CD14-positive monocyte (primary cell): Measurements from ENCODE around the gene CLTRN. TPM values are rescaled to one million over a fixed set of nuclear protein-coding genes. Genes with fewer than 3 reads are reported as not detected.

Source experiments
- DNase-seq, 3 donors: peaks; one replicate each; pipeline ENCODE4 v3.0.0-alpha.2; 2011 to 2022
- H2AFZ ChIP-seq: 2 replicates; pipeline ENCODE4 v1.6.0; 2012; ENCODE audit warnings: mild to moderate bottlenecking, low read depth, low read length, inconsistent platforms; ENCODE audit not compliant: insufficient read depth, poor library complexity, severe bottlenecking
- H3K27ac ChIP-seq, 2 donors: 1 replicate in 1 of 2; 2 replicates in 1 of 2; pipeline ENCODE4 v1.5.1; 2012 to 2013; ENCODE audit warnings: low read length in 2 of 2, control low read depth in 1 of 2, inconsistent platforms in 1 of 2, low read depth in 1 of 2, mild to moderate bottlenecking in 1 of 2
- H3K27me3 ChIP-seq, 2 donors: one replicate each; pipeline versions ENCODE4 v1.6.0 to v1.6.1; 2011 to 2013; ENCODE audit warnings: low read length in 2 of 2; ENCODE audit not compliant: control insufficient read depth in 2 of 2, insufficient read depth in 2 of 2
- H3K36me3 ChIP-seq, 2 donors: replicated peaks in 1 of 2; 1 replicate in 1 of 2; 2 replicates in 1 of 2; pipeline versions ENCODE4 v1.5.1 to v1.6.1; 2012 to 2013; ENCODE audit warnings: low read length in 2 of 2, control low read depth in 1 of 2, inconsistent platforms in 1 of 2, mild to moderate bottlenecking in 1 of 2; ENCODE audit not compliant: insufficient read depth in 2 of 2, control insufficient read depth in 1 of 2
- H3K4me1 ChIP-seq, 2 donors: 1 replicate in 1 of 2; 2 replicates in 1 of 2; pipeline versions ENCODE4 v1.5.1 to v1.6.1; 2012 to 2013; ENCODE audit warnings: low read length in 2 of 2, control low read depth in 1 of 2, inconsistent platforms in 1 of 2, mild to moderate bottlenecking in 1 of 2, moderate library complexity in 1 of 2; ENCODE audit not compliant: insufficient read depth in 2 of 2, control insufficient read depth in 1 of 2
- H3K4me2 ChIP-seq: replicated peaks from 2 replicates; pipeline ENCODE3; 2012; ENCODE audit warnings: low read length, moderate library complexity, mild to moderate bottlenecking; ENCODE audit not compliant: poor library complexity, severe bottlenecking; ENCODE audit errors: extremely low read depth
- H3K4me3 ChIP-seq, 3 experiments: fragments of 200-600 bp in 1 of 3; sonication (generic) in 1 of 3; replicated peaks in 1 of 3; 1 replicate in 2 of 3; 2 replicates in 1 of 3; pipeline ENCODE4 v1.5.1; 2011 to 2013; ENCODE audit warnings: low read length in 3 of 3, mild to moderate bottlenecking in 3 of 3, control low read depth in 2 of 3, low read depth in 2 of 3, inconsistent platforms in 1 of 3, moderate library complexity in 1 of 3
- H3K79me2 ChIP-seq: 2 replicates; pipeline ENCODE4 v1.6.0; 2012; ENCODE audit warnings: mild to moderate bottlenecking, control low read depth, inconsistent platforms, low read length, moderate library complexity; ENCODE audit not compliant: insufficient read depth
- H3K9ac ChIP-seq: 2 replicates; pipeline ENCODE4 v1.6.0; 2017; ENCODE audit warnings: low read length, mild to moderate bottlenecking; ENCODE audit not compliant: insufficient read depth, poor library complexity, severe bottlenecking
- H3K9me3 ChIP-seq, 2 donors: replicated peaks in 1 of 2; 1 replicate in 1 of 2; 2 replicates in 1 of 2; pipeline versions ENCODE4 v1.5.1 to v1.6.1; 2012 to 2013; ENCODE audit warnings: low read length in 2 of 2, control low read depth in 1 of 2; ENCODE audit not compliant: control insufficient read depth in 1 of 2, insufficient read depth in 1 of 2
- H4K20me1 ChIP-seq: 2 replicates; pipeline ENCODE4 v1.6.0; 2012; ENCODE audit warnings: mild to moderate bottlenecking, low read length, control low read depth, moderate library complexity; ENCODE audit not compliant: insufficient read depth
- H3K27ac Mint-ChIP-seq, 7 donors: one replicate each; pipeline ENCODE4 v1.8.0; 2020; ENCODE audit warnings: mild to moderate bottlenecking in 7 of 7, mixed read lengths in 7 of 7, moderate library complexity in 6 of 7, inconsistent platforms in 2 of 7
- H3K27me3 Mint-ChIP-seq, 3 donors: one replicate each; pipeline ENCODE4 v1.8.0; 2021 to 2022; ENCODE audit warnings: low read depth in 3 of 3, mild to moderate bottlenecking in 3 of 3, mixed read lengths in 3 of 3, moderate library complexity in 3 of 3, inconsistent platforms in 1 of 3
- H3K36me3 Mint-ChIP-seq, 2 donors: one replicate each; pipeline ENCODE4 v1.8.0; 2020; ENCODE audit warnings: mixed read lengths in 2 of 2, inconsistent platforms in 1 of 2, mild to moderate bottlenecking in 1 of 2
- H3K4me1 Mint-ChIP-seq: one replicate; pipeline ENCODE4 v1.8.0; 2020; ENCODE audit warnings: mild to moderate bottlenecking, mixed read lengths
- H3K4me3 Mint-ChIP-seq, 2 donors: one replicate each; pipeline ENCODE4 v1.8.0; 2020; ENCODE audit warnings: mild to moderate bottlenecking in 2 of 2, mixed read lengths in 2 of 2, moderate library complexity in 1 of 2
- H3K9me3 Mint-ChIP-seq, 7 donors: one replicate each; pipeline ENCODE4 v1.8.0; 2020 to 2022; ENCODE audit warnings: mixed read lengths in 7 of 7, mild to moderate bottlenecking in 6 of 7, moderate library complexity in 6 of 7, inconsistent platforms in 2 of 7
- CTCF ChIP-seq: fragments of 200-600 bp; IDR thresholded peaks from one replicate; pipeline ENCODE4 v1.8.0; 2022; ENCODE audit warnings: antibody characterized with exemption, mild to moderate bottlenecking
- WGBS: methylation state at CpG from one replicate; pipeline ENCODE4 v1.1.5; 2013; ENCODE audit warnings: missing lambda C conversion rate; ENCODE audit not compliant: insufficient coverage; 5-methylcytosine and 5-hydroxymethylcytosine counted together
- intact Hi-C, 2 donors: fragments of 100-400 bp; cut with micrococcal nuclease; formaldehyde crosslinking; loops; one replicate each; pipeline versions ENCODE4 v1.15.0 to v1.15.1; 2023
- polyA plus RNA-seq, 3 donors: library from polyadenylated mRNA; depleted of rRNA in 1 of 3; unstranded in 2 of 3; stranded (reverse) in 1 of 3; fragments of 300-500 nt in 2 of 3; fragments of >200 nt in 1 of 3; fragmentation: Illumina TruSeq in 2 of 3; gene quantifications; 1 replicate in 2 of 3; 2 replicates in 1 of 3; pipeline ENCODE4 v1.2.3, GENCODE V29; 2012 to 2021

The CLTRN gene
- polyA plus RNA-seq, 3 donors: not detected

GRCh38 chrX:15645266-15645665 is 19.3 kb downstream of the CLTRN start:
- Mint-ChIP-seq H3K36me3 (no peaks in the 10 kb centered on the region), H3K4me3 (no peak overlapping the region), H3K9me3 (peaks cover 0 to 6% (median 0%) of the 10 kb centered on the region in 7 donors), H3K27me3 (peaks cover 0 to 35% (median 0%) of the 10 kb centered on the region in 3 donors), H3K27ac (no peak overlapping the region), H3K4me1 (no peaks in the 10 kb centered on the region)
- Histone ChIP-seq H4K20me1 (no peaks in the 10 kb centered on the region), H3K27me3 (peaks cover 0 to 62% of the 10 kb centered on the region in 2 donors), H3K79me2 (no peaks in the 10 kb centered on the region), H3K4me3 (no peak overlapping the region), H3K36me3 (no peaks in the 10 kb centered on the region), H3K4me2 (no peak overlapping the region), H2AFZ (no peak overlapping the region), H3K4me1 (no peaks in the 10 kb centered on the region), H3K9ac (no peak overlapping the region), H3K27ac (no peak overlapping the region), H3K9me3 (no peaks in the 10 kb centered on the region)
- intact Hi-C loops: no loop called here
- TF ChIP-seq CTCF: no peak
- WGBS: no CpG with 5 or more reads among the region's 3 CpGs
- DNase-seq: no peak

- Histone ChIP-seq H3K36me3 (no peaks in the 10 kb centered on the region), H3K9me3 (no peaks in the 10 kb centered on the region), H3K27ac (no peak overlapping the region), H3K4me2 (no peak overlapping the region), H3K9ac (no peak overlapping the region), H3K4me3 (no peak overlapping the region), H3K79me2 (no peaks in the 10 kb centered on the region), H3K4me1 (no peaks in the 10 kb centered on the region), H2AFZ (no peak overlapping the region), H4K20me1 (no peaks in the 10 kb centered on the region), H3K27me3 (peaks cover 0 to 60% of the 10 kb centered on the region in 2 donors)
- H3K9me3 Mint-ChIP-seq: peaks cover 0 to 6% (median 0%) of the 10 kb centered on the region in 7 donors
- no peaks in the 10 kb centered on the region for H3K36me3 Mint-ChIP-seq
- H3K27ac Mint-ChIP-seq: no peak overlapping the region
- intact Hi-C loops: no loop called here
- DNase-seq: no peak
- no peak for TF ChIP-seq CTCF
- H3K4me1 Mint-ChIP-seq: no peaks in the 10 kb centered on the region
- WGBS: no CpG with 5 or more reads among the region's 1 CpG
- H3K4me3 Mint-ChIP-seq: no peak overlapping the region
- H3K27me3 Mint-ChIP-seq: peaks cover 0 to 41% (median 0%) of the 10 kb centered on the region in 3 donors
Observed at GRCh38 chrX:15644560-15644872, 20.1 kb downstream of the CLTRN start.
